ENCODE measurements around the gene ACTR3C.

DNA sequence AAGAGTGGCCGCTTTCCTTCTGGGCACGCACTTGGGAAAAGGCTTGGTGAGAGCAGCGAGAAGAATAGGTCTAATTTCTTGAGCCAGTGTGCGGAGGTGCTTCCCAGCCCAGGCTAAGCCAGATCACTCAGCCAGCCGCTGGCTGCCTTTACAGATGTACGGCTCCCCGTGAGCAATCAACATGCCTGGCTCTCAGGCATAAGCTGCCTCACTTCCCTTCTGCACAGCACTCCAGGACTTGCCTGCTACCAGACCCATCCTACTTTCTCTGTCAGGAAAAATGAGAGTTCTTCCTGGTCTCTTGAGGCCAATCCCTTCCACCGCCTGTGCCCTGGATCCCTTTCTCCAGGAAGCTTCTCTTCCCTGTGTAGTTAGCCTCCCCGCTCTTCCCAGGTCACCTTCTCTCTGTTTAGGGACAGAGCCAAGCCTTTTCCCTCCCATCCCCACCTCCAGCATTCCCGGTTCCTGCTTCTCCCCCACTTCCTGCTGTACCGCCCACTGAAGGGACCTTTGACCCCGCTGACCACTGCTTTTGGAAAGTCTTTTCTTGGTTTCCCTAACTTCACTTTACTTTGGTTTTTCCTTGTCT lies 1.1 kb upstream of the ACTR3C start:
- no peak for TF ChIP-seq LEF1 (IDR thresholded peaks at IDR 0.05; ENCODE audit: borderline replicate concordance)
- TF ChIP-seq NFRKB (IDR thresholded peaks at IDR 0.05) = no peak
- no peak for TF ChIP-seq SP1 (IDR thresholded peaks at IDR 0.05)
- TF ChIP-seq ELF4 (IDR thresholded peaks at IDR 0.05) = no peak
- TF ChIP-seq BHLHE40 (IDR thresholded peaks at IDR 0.05; ENCODE audit: borderline replicate concordance) = no peak
- no peak for TF ChIP-seq FOXK2 (IDR thresholded peaks at IDR 0.05)
- no peak for TF ChIP-seq TARDBP (IDR thresholded peaks at IDR 0.05)
- no peak for TF ChIP-seq FOXM1 (IDR thresholded peaks at IDR 0.05; ENCODE audit: borderline replicate concordance)
